Ovary (tissue), 9 donors: ENCODE results near the gene NEDD4. TPM values are rescaled to one million over a fixed set of nuclear protein-coding genes. Genes with fewer than 3 reads are reported as not detected.
"Not testable (repeated sequence)": the region's sequence is repeated elsewhere in the genome, so short reads cannot be mapped to it uniquely, and the experiment has no call there.

Experiments used
- DNase-seq, 5 donors: peaks; one replicate each; pipeline ENCODE4 v3.0.0-alpha.2; 2019 to 2020
- H3K27ac ChIP-seq, 2 donors: fragments of 200-600 bp; one replicate each; pipeline versions ENCODE4 v1.5.1 to v1.8.0; 2019 to 2022
- H3K27me3 ChIP-seq: fragments of 200-600 bp; one replicate; pipeline ENCODE4 v1.8.0; 2022
- H3K36me3 ChIP-seq: fragments of 200-600 bp; sonication (generic); one replicate; pipeline ENCODE4 v1.5.1; 2019
- H3K4me1 ChIP-seq: one replicate; pipeline ENCODE4 v1.8.1; 2013; ENCODE audit warnings: mild to moderate bottlenecking, moderate library complexity; ENCODE audit not compliant: insufficient read depth
- H3K4me3 ChIP-seq: fragments of 200-600 bp; sonication (generic); one replicate; pipeline ENCODE4 v1.5.1; 2017
- H3K9me3 ChIP-seq, 2 donors: fragments of 200-600 bp in 1 of 2; sonication (generic) in 1 of 2; one replicate each; pipeline versions ENCODE4 v1.5.1 to v1.8.1; 2013 to 2019; ENCODE audit warnings: mild to moderate bottlenecking in 1 of 2, moderate library complexity in 1 of 2
- CTCF ChIP-seq, 3 donors: fragments of 450-650 bp in 2 of 3; fragments of 200-600 bp in 1 of 3; IDR thresholded peaks; one replicate each; pipeline versions ENCODE4 v1.5.1 to v1.8.0; 2016 to 2022; ENCODE audit warnings: antibody characterized with exemption in 3 of 3, mild to moderate bottlenecking in 1 of 3
- EP300 ChIP-seq: sonication (generic); formaldehyde crosslinking; IDR thresholded peaks from one replicate; pipeline ENCODE4 v1.6.1; 2017; ENCODE audit warnings: antibody characterized with exemption
- POLR2A ChIP-seq: fragments of 450-650 bp; IDR thresholded peaks from one replicate; pipeline ENCODE4 v1.6.1; 2017; ENCODE audit warnings: antibody characterized with exemption, mild to moderate bottlenecking, moderate library complexity
- WGBS, 3 donors: extraction: QIAGEN DNeasy Blood & Tissue Kit in 1 of 3; methylation state at CpG; one replicate each; pipeline versions ENCODE4 v1.1.5 to v1.1.7; 2013 to 2017; 5-methylcytosine and 5-hydroxymethylcytosine counted together
- intact Hi-C, 4 donors: fragments of 100-400 bp; cut with DNase I; formaldehyde crosslinking; loops; one replicate each; pipeline versions ENCODE4 v1.11.0 to v1.15.1; 2022 to 2023
- polyA plus RNA-seq, 2 donors: library from polyadenylated mRNA; stranded (reverse); fragments of 200-250 nt in 1 of 2; fragments of 350-450 nt in 1 of 2; fragmentation: Illumina TruSeq in 1 of 2; extraction: RNeasy Lipid Tissue Mini Kit (QIAGEN cat#74804) in 1 of 2; gene quantifications; one replicate each; pipeline ENCODE4 v1.2.3, GENCODE V29; 2013 to 2014
- total RNA-seq, 7 donors: library from RNA; depleted of rRNA in 2 of 7; stranded (reverse); fragments of >200 nt in 2 of 7; fragmentation: NEBNext Ultra II Directional in 3 of 7; extraction: Animal tissue kit (Norgen Biotek cat#: 25700) in 3 of 7; gene quantifications; one replicate each; pipeline versions ENCODE4 v1.1.0 to v1.2.4, GENCODE V29; 2016 to 2023
- donor health status: DM: no; HTN: no; CAD: no; lungs with moderate emphysema.
- donor health status: DM: no; HTN: no; CAD: no.
- donor health status: Bipolar disorder and iron deficiency.
- donor health status: DM: yes; HTN: yes; CAD: no.
- donor health status: DM: no; HTN: no; CAD: no.
- donor health status: DM: yes; HTN: yes; CAD: no.

NEDD4 gene
- total and polyA plus RNA-seq, 9 donors: 3.8 to 12.6 (median 10.2) TPM

GRCh38 chr15:55872471-55872870, 120.9 kb downstream of the NEDD4 start:
- Histone ChIP-seq H3K4me3 (no peak overlapping the region), H3K4me1 (peaks cover 2% of the 10 kb centered on the region), H3K9me3 (no peaks in the 10 kb centered on the region), H3K27me3 (no peaks in the 10 kb centered on the region), H3K27ac (no peak overlapping the region), H3K36me3 (no peaks in the 10 kb centered on the region)
- no peak for TF ChIP-seq CTCF (IDR thresholded peaks at IDR 0.05)
- no peak for TF ChIP-seq POLR2A
- TF ChIP-seq EP300: no peak
- intact Hi-C loops: no loop called here
- no peak for DNase-seq
- WGBS, 3 donors: 37 to 44% (median 44%) methylated on average over 2 of the region's 2 CpGs

- no peak for TF ChIP-seq EP300
- no peak for TF ChIP-seq CTCF (IDR thresholded peaks at IDR 0.05)
- TF ChIP-seq POLR2A: no peak
- intact Hi-C loops: no loop called here
Measured at GRCh38 chr15:55869660-55870059, 123.8 kb downstream of the NEDD4 start.

GRCh38 chr15:55868707-55869106, 124.7 kb downstream of the NEDD4 start:
- no peaks in the 10 kb centered on the region for H3K36me3 ChIP-seq
- peaks cover 2% of the 10 kb centered on the region for H3K4me1 ChIP-seq
- no peak overlapping the region for H3K4me3 ChIP-seq
- no peak for DNase-seq
- 78 to 88% (median 86%) methylated on average over 3 of the region's 3 CpGs for WGBS, 3 donors
- intact Hi-C loops: no loop called here
- H3K27ac ChIP-seq: no peak overlapping the region
- no peaks in the 10 kb centered on the region for H3K27me3 ChIP-seq
- no peak for TF ChIP-seq CTCF (IDR thresholded peaks at IDR 0.05)
- H3K9me3 ChIP-seq: no peaks in the 10 kb centered on the region

More at GRCh38 chr15:55869660-55870059, 123.8 kb downstream of the NEDD4 start:
- H3K4me1 ChIP-seq: peaks cover 2% of the 10 kb centered on the region
- DNase-seq: no peak
- no peaks in the 10 kb centered on the region for H3K9me3 ChIP-seq
- 85 to 95% (median 88%) methylated on average over 2 of the region's 2 CpGs for WGBS, 3 donors
- no peaks in the 10 kb centered on the region for H3K27me3 ChIP-seq
- no peaks in the 10 kb centered on the region for H3K36me3 ChIP-seq
- no peak overlapping the region for H3K4me3 ChIP-seq
- no peak overlapping the region for H3K27ac ChIP-seq

- H3K4me3 ChIP-seq, H3K4me1 ChIP-seq, DNase-seq, H3K27ac ChIP-seq, H3K9me3 ChIP-seq, H3K36me3 ChIP-seq, H3K27me3 ChIP-seq, intact Hi-C loops: not testable (repeated sequence)
- WGBS, 3 donors: 96 to 98% (median 98%) methylated on average over 4 of the region's 4 CpGs
Measured at GRCh38 chr15:55868291-55868690, 125.1 kb downstream of the NEDD4 start.

- DNase-seq: no peak
- Histone ChIP-seq H3K9me3 (no peaks in the 10 kb centered on the region), H3K27ac (no peak overlapping the region), H3K4me1 (no peaks in the 10 kb centered on the region), H3K4me3 (no peak overlapping the region), H3K36me3 (no peaks in the 10 kb centered on the region), H3K27me3 (no peaks in the 10 kb centered on the region)
- TF ChIP-seq CTCF (IDR thresholded peaks at IDR 0.05) (no peak), POLR2A (no peak), EP300 (no peak)
- intact Hi-C loops: no loop called here
Measured at GRCh38 chr15:55863911-55864310, 129.5 kb downstream of the NEDD4 start.
